Astrocyte of the hippocampus (primary cell): ENCODE results near the gene SPIB.
"Not testable (repeated sequence)": the region's sequence is repeated elsewhere in the genome, so short reads cannot be mapped to it uniquely, and the experiment has no call there.

Experiments used
- DNase-seq: peaks from one replicate; pipeline ENCODE4 v3.0.0; 2011; ENCODE audit warnings: low read depth, low spot score

The SPIB gene

GRCh38 chr19:50437862-50438449, 19.2 kb downstream of the SPIB start:
- DNase-seq: no peak

GRCh38 chr19:50439130-50439529, 20.4 kb downstream of the SPIB start:
- not testable (repeated sequence) for DNase-seq

- no peak for DNase-seq
Measured at GRCh38 chr19:50444059-50444458, 25.3 kb downstream of the SPIB start.

- DNase-seq: no peak
Measured at GRCh38 chr19:50447053-50447452, 28.3 kb downstream of the SPIB start.

- DNase-seq: no peak
Measured at GRCh38 chr19:50447750-50448149, 29.0 kb downstream of the SPIB start.

- no peak for DNase-seq
Measured at GRCh38 chr19:50449236-50449899, 30.6 kb downstream of the SPIB start.

GRCh38 chr19:50450369-50451222, 31.9 kb downstream of the SPIB start:
- no peak for DNase-seq

- DNase-seq: no peak
Measured at GRCh38 chr19:50451223-50451534, 32.4 kb downstream of the SPIB start.

- DNase-seq: no peak
Measured at GRCh38 chr19:50453243-50453642, 34.5 kb downstream of the SPIB start.

GRCh38 chr19:50455992-50456391, 37.3 kb downstream of the SPIB start:
- DNase-seq: no peak

- no peak for DNase-seq
Measured at GRCh38 chr19:50457300-50457699, 38.6 kb downstream of the SPIB start.

GRCh38 chr19:50458396-50459066, 39.8 kb downstream of the SPIB start:
- no peak for DNase-seq

GRCh38 chr19:50459067-50459456, 40.3 kb downstream of the SPIB start:
- no peak for DNase-seq

- DNase-seq: no peak
Measured at GRCh38 chr19:50459638-50460037, 40.9 kb downstream of the SPIB start.

GRCh38 chr19:50460161-50460765, 41.5 kb downstream of the SPIB start:
- peak; percentile 74 for DNase-seq

- peak; percentile 83 for DNase-seq
Measured at GRCh38 chr19:50461066-50461875, 42.5 kb downstream of the SPIB start.

- DNase-seq: no peak
Measured at GRCh38 chr19:50462970-50463369, 44.2 kb downstream of the SPIB start.

GRCh38 chr19:50464348-50464747, 45.6 kb downstream of the SPIB start:
- no peak for DNase-seq

GRCh38 chr19:50465000-50465399, 46.3 kb downstream of the SPIB start:
- no peak for DNase-seq

- DNase-seq: peak; percentile 38
Measured at GRCh38 chr19:50465986-50466705, 47.4 kb downstream of the SPIB start.

- no peak for DNase-seq
Measured at GRCh38 chr19:50466706-50467039, 47.9 kb downstream of the SPIB start.
